Activated T-cell treated with anti-CD3 and anti-CD28 coated beads for 48 hours (primary cell): ENCODE data around the gene DGKE.

Experiments used
- DNase-seq: peaks from one replicate; pipeline ENCODE4 v3.0.0-alpha.2; 2020; ENCODE audit warnings: low read depth

Gene DGKE

GRCh38 chr17:56849131-56849530 lies 15.2 kb downstream of the DGKE start:
- DNase-seq, result no peak

GRCh38 chr17:56850591-56850990 lies 16.6 kb downstream of the DGKE start:
- no peak for DNase-seq

GRCh38 chr17:56851008-56851407 lies 17.1 kb downstream of the DGKE start:
- no peak for DNase-seq

- DNase-seq, result no peak
These were observed 27.9 kb downstream of the DGKE start for GRCh38 chr17:56861899-56862298.

GRCh38 chr17:56863974-56864373 lies 30.0 kb downstream of the DGKE start:
- DNase-seq, result no peak

- DNase-seq, result no peak
These were observed 32.1 kb downstream of the DGKE start for GRCh38 chr17:56866076-56866475.

- DNase-seq, result no peak
These were observed 32.5 kb downstream of the DGKE start for GRCh38 chr17:56866496-56866895.

GRCh38 chr17:56867948-56868376 lies 34.0 kb downstream of the DGKE start:
- no peak for DNase-seq

- no peak for DNase-seq
These were observed 34.8 kb downstream of the DGKE start for GRCh38 chr17:56868716-56869115.

- DNase-seq, result no peak
These were observed 36.2 kb downstream of the DGKE start for GRCh38 chr17:56870081-56870651.

GRCh38 chr17:56876766-56877179 lies 42.8 kb downstream of the DGKE start:
- no peak for DNase-seq

- DNase-seq, result no peak
These were observed 45.3 kb downstream of the DGKE start for GRCh38 chr17:56879280-56879679.

- no peak for DNase-seq
These were observed 46.2 kb downstream of the DGKE start for GRCh38 chr17:56880133-56880532.

GRCh38 chr17:56880571-56880970 lies 46.6 kb downstream of the DGKE start:
- DNase-seq, result no peak

- DNase-seq, result no peak
These were observed 47.8 kb downstream of the DGKE start for GRCh38 chr17:56881685-56882295.

GRCh38 chr17:56883616-56884015 lies 49.7 kb downstream of the DGKE start:
- no peak for DNase-seq

GRCh38 chr17:56884483-56885311 lies 50.7 kb downstream of the DGKE start:
- no peak for DNase-seq

GRCh38 chr17:56885312-56885657 lies 51.3 kb downstream of the DGKE start:
- no peak for DNase-seq

- DNase-seq, result no peak
These were observed 52.4 kb downstream of the DGKE start for GRCh38 chr17:56886288-56886731.

GRCh38 chr17:56887105-56887504 lies 53.2 kb downstream of the DGKE start:
- DNase-seq, result no peak

GRCh38 chr17:56887552-56888467 lies 53.9 kb downstream of the DGKE start:
- no peak for DNase-seq

- DNase-seq, result no peak
These were observed 56.4 kb downstream of the DGKE start for GRCh38 chr17:56890390-56890789.
